ENCODE measurements around the gene MYRIP. TPM values are rescaled to one million over a fixed set of nuclear protein-coding genes. Genes with fewer than 3 reads are reported as not detected.

MYRIP gene
- total RNA-seq, 1 experiment from 2014 or later, result 0.11 TPM

DNA sequence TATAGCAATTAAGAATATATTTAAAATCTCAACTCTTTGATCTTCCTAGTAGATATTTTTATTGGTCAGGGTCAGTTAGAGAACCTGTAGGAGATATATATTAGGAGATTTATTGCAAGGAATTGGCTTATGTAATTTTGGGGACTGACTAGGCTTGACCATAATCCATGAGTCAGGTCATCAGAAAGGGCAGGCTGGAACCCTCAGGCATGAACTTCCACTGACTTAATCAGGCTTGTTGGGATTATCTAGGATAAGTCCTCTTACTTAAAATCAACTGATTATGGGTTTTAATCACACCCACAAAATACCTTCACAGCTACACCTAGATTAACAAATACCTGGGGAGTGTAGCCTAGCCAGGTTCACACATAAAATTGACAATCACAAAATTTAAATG, 156.1 kb downstream of the MYRIP start:
- DNase-seq (ENCODE audit: low read depth), result no peak

DNA sequence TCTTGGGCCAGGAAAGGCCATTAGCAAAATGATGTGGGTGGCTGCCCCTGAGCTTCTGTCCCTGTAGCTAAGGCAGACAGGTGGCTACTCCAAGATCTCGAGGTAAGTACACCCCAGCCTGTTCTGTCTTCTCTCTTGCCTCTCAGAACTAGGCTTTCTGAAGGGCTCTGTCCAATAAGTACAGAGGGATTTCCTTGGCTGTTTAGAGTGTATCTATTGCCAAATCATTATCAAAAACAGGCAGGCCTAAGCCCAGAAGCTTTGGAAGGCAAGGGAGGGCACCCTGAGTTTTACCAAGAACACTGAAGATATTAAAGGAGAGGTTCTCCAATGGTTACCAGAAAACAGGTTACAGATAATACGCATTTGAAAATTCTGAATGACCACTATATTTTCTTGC, 156.6 kb downstream of the MYRIP start:
- DNase-seq (ENCODE audit: low read depth), result no peak

DNA sequence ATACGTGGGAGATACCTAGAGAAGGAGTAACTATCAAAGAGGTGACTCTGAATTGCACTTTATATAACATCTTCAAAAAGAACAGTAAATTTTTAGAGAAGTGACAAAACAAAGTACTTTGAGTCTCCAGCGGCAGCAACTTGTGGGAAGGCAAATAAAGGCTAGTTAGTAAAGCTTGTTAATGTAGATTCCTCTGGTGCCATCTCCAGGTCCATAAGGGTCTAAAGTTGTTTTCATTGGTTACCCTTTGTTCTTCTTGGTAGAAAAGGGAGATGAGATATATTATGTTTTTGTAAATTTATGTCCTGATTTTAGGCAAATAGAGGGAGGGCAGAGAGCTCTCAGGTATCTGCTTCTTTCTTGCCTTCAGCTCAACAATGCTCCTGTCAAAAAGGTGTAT, 161.6 kb downstream of the MYRIP start:
- DNase-seq (ENCODE audit: low read depth), result no peak

DNA sequence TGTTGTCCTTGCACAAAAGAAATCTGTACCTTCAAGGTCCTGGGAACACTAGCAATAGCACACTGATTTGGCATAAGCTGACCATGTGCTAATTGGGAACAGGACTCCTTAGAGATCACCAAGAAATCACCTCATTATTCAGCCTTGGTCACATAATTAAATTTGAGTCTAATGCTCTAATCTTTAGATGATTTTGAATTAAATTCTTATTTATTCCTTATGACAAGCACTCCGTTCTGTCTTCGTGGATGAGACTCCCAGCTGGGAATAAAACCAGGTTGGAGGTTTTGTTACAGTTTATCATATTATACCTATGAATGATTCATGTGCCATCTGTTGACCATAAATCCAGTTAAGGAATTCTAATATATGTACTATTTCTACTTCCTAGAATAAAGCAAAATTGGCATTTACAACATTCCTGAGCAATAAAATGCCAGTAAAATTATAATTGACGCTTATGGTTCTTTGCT, 162.2 kb downstream of the MYRIP start:
- DNase-seq (ENCODE audit: low read depth), result no peak

DNA sequence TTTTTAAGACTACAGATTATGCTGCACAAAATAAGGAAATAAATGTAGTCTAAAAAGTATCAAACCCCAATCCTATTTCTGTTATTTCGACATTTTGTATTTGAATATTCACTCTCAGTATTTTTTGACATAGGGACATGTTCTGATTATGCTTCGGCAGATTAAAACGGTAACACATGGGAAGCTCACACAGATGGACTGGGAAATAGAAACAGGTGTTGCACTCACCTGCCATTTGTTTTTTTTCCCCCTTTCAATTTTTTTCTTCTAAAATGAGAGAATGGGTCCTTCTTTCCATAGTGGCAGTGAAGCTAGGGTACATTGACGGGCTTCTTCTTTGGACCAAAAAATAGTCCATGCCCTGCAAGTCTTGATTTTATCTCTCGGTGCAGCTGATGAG, 163.1 kb downstream of the MYRIP start:
- no peak for DNase-seq (ENCODE audit: low read depth)

DNA sequence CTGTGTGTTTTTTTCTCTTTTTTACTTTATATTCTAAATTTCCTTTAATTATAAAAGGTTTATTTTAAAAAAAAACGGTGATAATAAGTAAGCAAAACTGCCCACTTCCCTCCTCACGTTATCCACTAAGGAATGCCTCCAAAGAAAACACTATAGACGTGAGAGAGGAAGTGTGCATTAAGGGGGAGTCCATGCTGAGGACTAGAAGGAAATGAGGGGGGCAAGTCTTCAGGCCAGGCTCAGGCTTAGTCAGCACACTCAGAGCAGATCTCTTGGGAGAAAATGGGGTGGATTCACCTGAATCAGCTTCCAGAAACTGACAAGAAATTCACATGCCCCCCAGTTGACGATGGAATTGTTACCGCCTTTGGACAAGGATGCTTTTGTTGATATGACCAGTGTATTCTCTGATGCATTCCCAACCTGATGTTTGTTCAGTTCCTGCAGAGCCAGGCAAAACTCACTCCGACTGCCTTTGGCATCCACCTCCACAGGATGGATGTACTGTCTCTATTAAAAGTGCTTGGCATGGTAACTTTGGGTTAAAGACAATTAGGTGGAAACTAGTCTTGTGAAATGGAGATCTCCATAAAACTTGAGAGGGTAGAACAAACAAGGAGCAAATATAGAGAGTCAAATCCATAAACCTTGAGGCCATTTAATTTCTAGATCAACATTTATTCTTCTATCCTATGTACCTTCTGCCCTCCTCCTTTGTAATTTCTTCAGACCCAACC, 167.8 kb downstream of the MYRIP start:
- no peak for DNase-seq (ENCODE audit: low read depth)

DNA sequence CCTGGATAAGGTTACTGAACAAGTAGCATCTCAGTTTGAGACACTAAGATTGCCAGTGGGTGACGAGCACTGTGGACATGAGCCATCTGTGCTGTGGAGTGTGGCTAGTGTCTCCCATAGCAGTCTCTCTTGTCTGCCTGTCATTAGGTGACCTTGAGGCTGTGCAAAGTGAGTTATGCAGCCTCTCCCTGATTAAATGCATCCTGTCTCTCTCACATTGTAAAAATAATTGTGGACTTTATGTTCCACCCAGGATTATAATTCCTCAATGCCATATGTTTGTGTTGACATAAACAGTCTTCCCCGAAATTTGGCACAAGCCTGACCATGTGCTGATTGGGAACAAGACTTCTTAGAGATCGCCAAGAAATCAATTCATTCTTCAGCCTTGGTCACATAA, 168.9 kb downstream of the MYRIP start:
- no peak for DNase-seq (ENCODE audit: low read depth)

DNA sequence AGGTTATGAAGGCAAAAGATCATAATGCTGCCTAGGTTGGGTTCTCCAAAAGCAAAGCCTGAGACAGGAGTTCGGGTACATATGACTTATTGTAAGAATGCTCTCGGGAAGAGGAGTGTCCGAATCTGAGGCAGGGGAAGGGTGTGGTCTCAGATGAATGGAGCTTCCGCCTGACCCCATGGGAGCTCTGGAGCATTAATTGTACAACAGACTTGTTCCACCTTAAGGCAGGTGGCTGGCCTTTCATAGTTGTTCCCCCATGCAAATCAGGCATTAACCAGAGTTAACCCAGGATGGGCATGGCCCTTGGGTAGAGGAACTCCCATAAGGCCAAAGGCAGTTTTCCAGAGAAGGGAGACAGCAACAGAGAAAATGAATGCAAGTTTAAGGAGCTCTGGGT, 170.6 kb downstream of the MYRIP start:
- DNase-seq (ENCODE audit: low read depth), result no peak

DNA sequence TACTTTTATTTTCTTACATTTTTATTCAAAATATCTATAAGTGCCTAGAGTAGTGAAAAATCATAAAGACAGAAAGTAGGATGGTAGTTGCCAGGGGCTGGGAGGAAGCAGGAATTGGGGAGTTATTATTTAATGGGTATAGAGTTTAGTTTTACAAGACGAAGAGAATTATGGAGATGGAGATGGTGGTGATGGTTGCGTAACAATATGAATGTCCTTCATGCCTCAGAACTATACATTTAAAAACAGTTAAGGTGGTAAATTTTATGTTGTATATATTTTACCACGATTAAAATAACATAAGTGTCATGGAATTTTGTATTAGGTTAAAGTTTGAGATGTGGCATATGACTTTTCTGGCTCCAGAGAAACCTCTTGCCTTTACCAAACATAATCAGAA, 171.4 kb downstream of the MYRIP start:
- DNase-seq (ENCODE audit: low read depth), result no peak

DNA sequence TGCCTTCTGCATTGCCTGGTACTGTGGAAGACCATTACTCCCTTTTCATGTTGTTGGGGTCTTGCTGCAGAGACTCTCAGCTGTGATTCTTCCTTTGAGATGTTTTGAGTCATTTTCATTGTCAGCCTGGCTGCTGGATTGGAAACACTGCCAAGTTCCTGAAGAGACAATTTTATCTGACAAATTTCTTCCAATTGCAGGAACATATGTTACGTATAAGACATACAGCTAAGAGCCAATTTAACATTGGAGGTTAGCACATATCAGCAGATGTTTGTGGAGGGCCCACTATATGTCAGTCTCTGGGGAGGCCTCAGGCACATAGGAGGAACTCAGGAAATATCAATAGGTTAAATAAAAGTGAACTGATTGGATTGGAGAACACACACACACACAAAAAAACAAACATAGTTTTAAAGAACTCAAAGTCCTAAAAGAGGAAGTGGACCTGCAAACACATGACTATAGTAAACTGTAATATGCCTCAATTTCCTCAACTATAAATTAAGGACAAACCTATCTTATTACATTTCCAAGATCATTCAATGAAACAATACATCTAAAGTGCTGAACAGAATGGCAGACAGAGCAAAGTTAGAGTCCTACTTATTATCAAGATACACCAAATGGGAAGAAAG, 172.3 kb downstream of the MYRIP start:
- DNase-seq (ENCODE audit: low read depth), result no peak

DNA sequence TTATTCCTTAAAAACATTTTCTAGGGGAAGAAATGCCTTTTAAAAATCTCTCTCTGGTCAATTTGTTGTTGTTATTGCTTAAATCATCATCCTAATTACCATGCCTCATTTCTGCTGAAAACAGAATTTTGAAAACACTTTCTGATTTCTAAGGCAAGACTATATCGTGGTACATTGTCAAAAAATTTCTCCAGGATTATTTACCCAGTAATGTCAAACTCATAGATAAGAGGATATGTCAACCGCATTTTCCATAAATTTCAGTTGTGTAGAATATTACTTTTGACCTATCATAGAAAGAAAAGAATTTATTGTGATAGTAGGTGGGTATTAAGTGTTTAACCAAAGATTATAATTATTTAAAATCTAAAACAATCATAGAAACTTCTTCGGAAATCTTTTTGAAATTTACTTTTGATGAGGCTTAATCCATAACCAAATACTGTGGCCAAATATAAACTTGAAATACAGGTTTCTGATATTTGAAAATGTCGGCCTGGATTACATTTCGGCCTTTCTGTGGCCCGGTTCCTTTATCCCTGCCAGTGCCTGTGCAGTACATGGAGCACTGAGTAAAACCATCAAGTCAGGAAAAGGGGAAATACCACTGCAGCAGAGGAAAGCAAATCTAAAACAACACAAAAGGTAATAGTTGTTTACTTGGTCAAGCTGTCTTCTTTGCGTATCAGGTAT, 173.4 kb downstream of the MYRIP start:
- no peak for DNase-seq (ENCODE audit: low read depth)

DNA sequence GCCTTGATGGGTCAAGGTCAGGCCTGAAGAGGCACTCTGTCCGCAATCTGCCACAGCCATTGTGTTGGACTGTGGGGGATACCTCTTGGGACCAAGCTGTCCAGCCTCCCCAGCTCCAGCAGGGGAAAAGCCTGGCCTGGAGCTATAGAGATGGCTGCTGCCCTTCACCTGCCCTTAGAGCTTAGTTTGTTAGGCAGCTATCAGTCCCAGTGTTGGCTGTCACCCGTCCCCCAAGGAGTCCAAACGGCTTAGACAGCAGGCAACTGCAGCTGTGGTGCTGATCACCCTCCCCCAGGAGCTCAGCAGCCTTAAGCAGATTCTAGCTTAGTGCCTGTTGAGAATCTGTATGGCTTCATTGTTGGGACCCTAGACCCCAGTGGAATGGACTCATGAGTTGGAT, 180.3 kb downstream of the MYRIP start:
- DNase-seq (ENCODE audit: low read depth), result no peak

DNA sequence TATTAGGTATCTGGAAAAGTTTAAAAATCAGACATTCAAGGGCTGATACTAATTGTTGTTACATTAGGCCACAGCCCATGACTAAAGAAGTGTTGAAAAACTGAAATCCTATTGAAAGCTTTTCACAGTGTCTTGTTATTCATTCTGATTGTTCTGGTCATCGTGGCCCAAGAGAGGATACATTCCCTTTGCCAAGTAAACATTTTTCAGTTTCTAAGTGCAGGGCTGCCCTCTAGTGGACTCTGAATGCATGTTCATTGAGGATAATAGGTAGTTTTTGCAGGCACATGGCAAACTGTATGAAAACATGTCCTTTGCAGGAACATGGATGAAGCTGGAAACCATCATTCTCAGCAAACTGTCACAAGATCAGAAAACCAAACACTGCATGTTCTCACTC, 181.1 kb downstream of the MYRIP start:
- peak; percentile 62 for DNase-seq (ENCODE audit: low read depth)

DNA sequence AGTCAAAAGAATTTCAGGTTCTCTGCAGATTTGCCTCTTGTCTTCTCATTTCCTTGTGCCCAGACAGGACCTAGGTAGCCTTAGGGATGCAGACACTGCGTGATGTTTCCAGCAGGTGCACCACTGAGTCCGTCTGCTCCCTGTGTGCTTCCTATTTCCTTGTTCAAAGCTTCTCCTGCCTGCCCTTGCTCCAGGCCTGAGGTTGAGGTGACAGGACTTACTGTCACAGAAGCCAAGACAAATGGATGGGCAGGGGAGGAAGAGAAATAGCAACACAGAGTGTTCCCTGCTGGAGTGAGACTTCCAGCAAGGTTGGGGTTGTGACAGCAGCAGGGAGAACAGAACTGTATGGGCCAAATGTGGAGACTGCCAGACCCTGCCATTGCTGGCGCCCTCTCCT, 199.4 kb downstream of the MYRIP start:
- DNase-seq (ENCODE audit: low read depth), result no peak

DNA sequence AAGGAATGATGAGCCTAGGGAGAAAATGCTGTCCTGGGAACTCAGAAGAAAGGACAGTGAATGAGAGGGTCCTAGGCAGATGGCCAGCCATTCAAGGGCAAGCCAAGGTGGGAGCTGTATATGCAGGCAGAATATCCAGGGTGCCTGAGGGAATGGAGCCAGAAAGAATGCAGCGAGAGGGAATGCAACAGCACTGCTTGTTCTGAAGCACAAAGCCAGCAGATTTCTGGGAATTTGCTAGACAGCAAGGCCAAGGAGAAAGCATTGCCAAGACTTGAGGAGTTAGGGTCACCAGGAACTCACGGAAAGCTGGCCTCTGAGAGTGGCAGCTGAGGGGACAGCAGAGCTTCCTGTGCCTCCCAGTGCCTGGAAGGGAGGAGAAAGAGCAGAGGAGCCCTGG, 200.6 kb downstream of the MYRIP start:
- no peak for DNase-seq (ENCODE audit: low read depth)

DNA sequence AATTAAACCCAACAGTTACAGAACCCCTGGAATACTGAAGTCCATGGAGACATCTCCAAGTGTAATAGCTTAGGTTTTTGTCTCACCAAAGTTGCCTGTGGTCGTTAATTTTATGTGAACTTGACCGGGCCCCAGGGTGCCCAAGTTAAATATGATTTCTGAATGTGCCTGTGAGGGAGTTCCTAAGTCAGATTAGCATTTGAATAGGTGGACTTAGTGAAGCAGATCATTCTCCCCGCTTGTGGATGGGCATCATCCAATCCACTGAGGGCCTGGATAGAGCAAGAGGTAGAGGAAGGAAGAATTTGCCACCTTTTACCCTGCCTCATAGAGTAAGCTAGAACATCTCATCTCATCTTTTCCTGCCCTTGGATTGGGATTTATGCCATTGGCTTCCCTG, 203.0 kb downstream of the MYRIP start:
- no peak for DNase-seq (ENCODE audit: low read depth)

DNA sequence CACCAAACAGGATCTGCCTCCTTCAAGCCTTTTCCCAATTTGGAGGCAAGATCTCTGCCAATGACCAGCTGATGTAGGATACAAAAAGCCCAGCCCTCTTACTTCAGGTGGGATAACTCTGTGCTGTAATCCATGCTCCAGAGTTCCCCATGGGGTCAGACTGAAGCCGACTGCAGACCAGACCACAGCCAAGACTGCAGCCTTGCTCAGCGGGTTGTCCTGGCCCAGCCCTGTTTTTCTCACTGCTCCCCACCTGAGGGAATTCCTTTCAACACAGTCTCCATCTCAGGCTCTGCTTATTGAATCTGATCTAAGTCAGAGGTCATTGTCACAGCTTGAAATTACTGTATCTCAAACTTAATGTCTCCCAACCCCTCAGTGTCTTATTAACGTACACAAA, 207.0 kb downstream of the MYRIP start:
- DNase-seq (ENCODE audit: low read depth), result no peak

DNA sequence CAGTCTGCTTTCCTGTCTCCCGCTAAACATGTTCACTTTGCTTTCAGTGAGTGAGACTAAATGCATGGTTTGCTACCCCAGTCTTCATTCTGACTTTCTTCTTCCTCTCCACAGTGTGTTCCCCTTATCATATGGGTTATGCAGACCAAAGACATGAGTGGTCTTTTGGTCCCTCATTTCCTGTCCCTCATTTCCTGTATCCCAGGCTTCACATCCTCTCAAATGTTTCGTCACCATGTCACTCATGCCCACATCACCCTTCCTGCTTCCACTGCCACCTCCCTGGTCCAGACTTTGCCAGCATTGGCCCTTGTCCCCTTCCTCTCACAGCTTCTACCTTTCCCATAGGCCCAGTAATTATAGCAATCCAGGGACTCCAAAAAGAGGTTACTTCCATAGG, 209.0 kb downstream of the MYRIP start:
- DNase-seq (ENCODE audit: low read depth), result no peak

DNA sequence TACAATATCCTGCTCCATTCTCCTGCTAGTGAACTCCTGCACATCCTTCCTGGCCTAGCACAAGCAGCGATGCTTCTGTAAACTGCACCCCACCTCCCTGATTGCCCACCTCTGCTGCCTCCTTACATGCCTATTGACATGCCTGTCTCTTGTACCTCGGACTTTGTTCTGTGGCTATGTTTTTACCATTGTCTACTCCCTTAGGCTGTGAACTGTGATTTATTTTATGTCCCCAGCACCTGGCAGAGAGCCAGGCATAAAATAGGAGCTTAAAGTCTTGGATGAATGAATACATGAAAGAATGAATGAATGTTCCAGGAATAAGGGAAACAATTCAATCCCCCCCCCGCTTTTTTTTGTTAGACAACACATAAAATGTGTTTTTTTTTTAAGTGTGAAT, 210.0 kb downstream of the MYRIP start:
- DNase-seq (ENCODE audit: low read depth), result no peak

DNA sequence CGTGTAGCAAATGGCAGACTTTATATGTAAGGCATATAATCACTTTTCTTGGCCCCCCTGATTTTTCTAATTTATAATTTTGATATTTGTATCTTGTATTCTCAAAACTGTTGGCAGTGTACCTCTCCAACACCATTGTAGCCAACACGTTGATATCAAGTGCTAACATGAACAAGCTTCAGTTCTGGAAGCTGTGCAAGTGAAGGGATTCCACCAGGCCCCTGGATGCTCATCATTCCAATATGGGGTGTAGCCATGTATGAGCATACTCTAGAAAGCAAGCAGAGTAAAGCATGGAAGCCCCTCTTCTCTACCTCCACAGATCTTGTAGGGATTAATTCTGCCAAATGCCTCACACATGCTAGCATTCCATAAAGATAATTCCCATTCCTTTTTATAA, 211.3 kb downstream of the MYRIP start:
- DNase-seq (ENCODE audit: low read depth), result no peak

DNA sequence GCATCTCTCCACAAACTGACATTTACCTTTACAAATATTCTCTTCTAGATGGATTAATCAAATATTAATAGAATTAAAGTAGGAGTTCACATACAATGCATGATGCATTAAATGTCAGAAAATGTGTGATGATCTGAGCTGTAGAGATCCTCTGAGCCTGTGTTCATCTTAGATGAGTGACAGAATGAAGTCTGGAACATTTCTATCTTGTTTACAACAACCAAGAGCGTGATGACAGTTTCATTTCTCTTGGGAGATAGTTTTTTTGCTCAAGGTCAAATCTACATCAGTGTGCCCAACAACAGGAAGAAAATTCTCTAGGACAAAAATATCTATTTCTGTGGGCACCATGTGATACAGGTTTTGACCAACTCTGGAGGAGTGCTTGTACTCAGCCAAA, 211.9 kb downstream of the MYRIP start:
- DNase-seq (ENCODE audit: low read depth), result no peak

DNA sequence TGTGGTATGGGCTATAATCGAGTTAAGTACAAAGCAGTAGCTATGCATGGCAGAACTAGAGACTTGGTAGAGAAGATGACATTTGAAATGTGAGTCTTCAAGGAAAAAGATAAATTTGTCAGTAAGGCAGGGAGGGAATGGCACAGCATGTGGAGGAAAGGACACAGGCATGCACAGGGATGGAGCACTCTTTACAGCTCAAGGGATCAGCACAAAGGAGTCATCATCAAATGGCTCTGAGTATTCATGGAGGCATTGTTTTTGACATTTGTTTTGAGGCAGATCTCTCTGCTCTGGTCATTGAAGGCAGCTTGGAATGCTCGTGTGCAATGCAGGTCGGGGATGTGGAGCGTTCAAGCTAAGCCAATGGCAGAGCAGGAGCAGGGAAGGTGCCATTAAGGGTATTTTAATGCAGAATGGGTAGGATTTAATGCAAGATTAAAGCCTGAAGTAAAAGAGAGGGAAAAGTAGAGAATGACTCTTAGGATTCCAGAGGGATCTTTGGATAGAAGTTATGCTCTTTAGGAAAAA, 213.0 kb downstream of the MYRIP start:
- DNase-seq (ENCODE audit: low read depth), result no peak

DNA sequence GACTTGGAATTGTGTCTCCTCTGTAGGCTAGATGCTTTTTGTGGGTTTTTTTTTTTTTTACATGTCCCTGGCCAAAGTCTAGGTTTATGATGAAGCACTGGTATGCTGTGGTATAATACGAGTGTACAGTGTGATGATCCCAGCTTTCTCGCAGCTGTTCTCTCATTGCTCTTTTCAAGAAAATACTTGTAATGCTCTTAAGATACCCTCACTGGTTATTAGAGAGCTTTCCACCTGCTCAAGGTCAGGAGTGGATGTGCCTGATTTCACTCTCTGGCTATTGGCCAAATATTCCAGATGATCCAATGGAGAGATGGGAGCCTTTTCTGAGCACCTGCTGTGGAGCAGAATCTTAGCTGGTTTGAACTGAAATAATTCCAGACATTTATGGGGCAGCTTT, 215.1 kb downstream of the MYRIP start:
- DNase-seq (ENCODE audit: low read depth), result no peak

All from LHCN-M2 (cell line).